ENCODE data around the gene PRF1. TPM values are rescaled to one million over a fixed set of nuclear protein-coding genes. Genes with fewer than 3 reads are reported as not detected.
"Not testable (repeated sequence)": the region's sequence is repeated elsewhere in the genome, so short reads cannot be mapped to it uniquely, and the experiment has no call there.

Gene PRF1
- total RNA-seq (1 to 10 TPM in 3 of 4 donors, under 1 TPM in 1; 0.81 to 2.9 (median 1.9) TPM), polyA plus RNA-seq (1.1 TPM)
- long read RNA-seq, donor 1, partial matches to known transcripts = 1 of 3 reads
- long read RNA-seq, donor 1, other reads (novel, unspliced or antisense) = 0 of 3 reads
- long read RNA-seq, donor 2 = 0 reads
- long read RNA-seq, donor 3, partial matches to known transcripts = 1 of 2 reads
- long read RNA-seq, donor 3, other reads (novel, unspliced or antisense) = 0 of 2 reads
- long read RNA-seq, donor 4, partial matches to known transcripts = 0 of 3 reads
- long read RNA-seq, donor 4, other reads (novel, unspliced or antisense) = 0 of 3 reads

DNA sequence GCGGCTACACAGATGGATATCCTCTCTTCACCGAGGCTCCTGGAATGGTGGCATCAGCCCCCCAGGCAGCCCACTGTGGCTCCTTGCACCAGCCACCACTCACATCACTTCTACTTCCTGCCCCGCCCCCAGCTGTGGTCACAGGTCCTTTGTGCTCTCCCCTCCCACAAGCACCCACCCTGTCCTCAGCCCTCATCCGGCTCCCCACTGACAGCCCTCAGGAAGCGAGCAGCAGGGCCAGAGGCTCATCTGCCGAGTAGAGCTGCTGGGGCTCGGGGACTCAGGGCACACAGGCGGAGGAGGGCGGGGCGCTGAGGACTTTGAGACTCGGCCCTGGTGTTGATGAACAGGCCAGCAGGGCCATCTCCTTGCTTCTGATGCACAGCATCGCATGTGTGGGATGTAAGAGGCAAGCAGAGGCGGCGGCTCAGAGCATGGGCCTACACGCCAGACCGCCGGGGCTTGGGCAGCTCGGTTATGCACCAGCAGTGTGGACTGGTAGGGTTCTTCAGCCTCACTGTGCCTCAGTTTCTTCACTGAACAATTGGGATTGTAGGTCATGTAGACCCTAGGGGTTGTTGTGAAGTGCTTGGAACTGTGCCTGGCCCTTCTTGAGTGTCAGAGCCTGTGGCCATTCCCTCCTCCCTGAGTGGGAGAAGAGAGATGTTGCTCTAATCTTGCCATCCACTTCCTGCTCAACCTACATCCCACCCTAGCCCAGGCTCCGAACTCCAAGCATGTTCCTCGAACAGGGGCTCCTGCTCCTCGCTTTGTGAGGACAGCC lies at the start of gene PRF1:
Gene PRF1, minus strand, starts transcription at position 77 of the 784 bp plus-strand sequence. CDS start 1,839 bp downstream, outside the sequence.
- ATAC-seq (peak; percentile 36 to 57), DNase-seq (peak in 2 of 3 donors; percentile 73 to 78)
- WGBS = 91% methylated on average over 21 of the region's 21 CpGs
- no peak within 1 kb of the TSS for H3K4me3 ChIP-seq (ENCODE audit: low read length)
- intact Hi-C loops (cut with DNase I) = loop anchor here in 1 of 4 donors (10.0 kb wide), 1 partner anchor 52 kb away; no protein-coding TSS in a partner anchor
- no peaks in the 10 kb centered on the region for H3K4me1 ChIP-seq (ENCODE audit: control insufficient read depth, insufficient read depth, low read length)
- H3K9me3 ChIP-seq (ENCODE audit: control insufficient read depth, low read length) = no peaks in the 10 kb centered on the region
- H3K27ac ChIP-seq (ENCODE audit: low read length) = no peak within 1 kb of the TSS
- H3K27me3 ChIP-seq (ENCODE audit: control insufficient read depth, insufficient read depth) = no peaks in the 10 kb centered on the region

DNA sequence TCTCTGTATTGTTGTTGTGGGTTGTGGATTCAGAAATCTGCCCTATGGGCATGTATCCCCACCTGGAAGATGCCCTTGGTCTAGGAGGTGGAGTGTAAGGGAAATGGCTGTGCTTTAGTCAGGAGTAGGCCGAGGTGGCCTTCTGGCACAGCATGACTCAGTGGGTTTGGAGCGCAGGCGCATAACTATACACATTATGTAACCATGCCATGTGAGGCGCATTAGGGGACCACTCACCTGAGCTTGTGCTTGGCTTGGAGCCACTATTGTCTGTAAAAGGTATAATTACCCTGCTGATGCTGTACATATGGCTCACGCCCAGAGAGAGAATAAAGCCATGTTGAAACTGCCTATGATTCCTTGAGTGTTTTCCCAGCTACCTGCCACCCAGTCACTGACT lies 49.1 kb upstream of the PRF1 start:
- ATAC-seq (no peak), DNase-seq (no peak)
- no peak overlapping the region for H3K27ac ChIP-seq (ENCODE audit: low read length)
- peaks cover 5% of the 10 kb centered on the region for H3K4me1 ChIP-seq (ENCODE audit: control insufficient read depth, insufficient read depth, low read length)
- H3K27me3 ChIP-seq (ENCODE audit: control insufficient read depth, insufficient read depth) = no peaks in the 10 kb centered on the region
- 98% methylated on average over 5 of the region's 5 CpGs for WGBS
- intact Hi-C loops (cut with DNase I) = loop anchor here in 1 of 4 donors (10.0 kb wide), 1 partner anchor 47 kb away; the partner anchor contains the start of gene PRF1
- no peak overlapping the region for H3K4me3 ChIP-seq (ENCODE audit: low read length)
- no peaks in the 10 kb centered on the region for H3K9me3 ChIP-seq (ENCODE audit: control insufficient read depth, low read length)

DNA sequence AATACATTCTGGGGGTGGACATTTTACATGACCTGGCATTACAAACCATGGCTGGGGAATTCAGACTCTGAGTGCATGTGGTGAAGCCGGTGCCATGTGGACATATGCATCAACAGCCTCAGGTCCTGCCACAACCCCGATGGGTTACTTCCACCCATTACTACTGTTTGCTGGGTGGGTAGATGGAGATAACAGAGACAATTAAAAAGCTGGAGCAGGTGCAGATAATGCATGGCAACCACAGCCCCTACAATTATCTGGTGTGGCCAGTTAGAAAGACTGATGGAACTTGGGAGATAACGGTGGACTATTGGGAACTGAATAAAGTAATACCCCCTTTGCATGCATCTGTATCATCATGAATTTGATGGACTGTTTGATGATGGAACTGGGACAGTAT lies 48.2 kb upstream of the PRF1 start:
- 97% methylated on average over 3 of the region's 3 CpGs for WGBS
- H3K4me1 ChIP-seq (ENCODE audit: control insufficient read depth, insufficient read depth, low read length) = peaks cover 5% of the 10 kb centered on the region
- H3K27me3 ChIP-seq (ENCODE audit: control insufficient read depth, insufficient read depth) = no peaks in the 10 kb centered on the region
- no peak overlapping the region for H3K4me3 ChIP-seq (ENCODE audit: low read length)
- intact Hi-C loops (cut with DNase I) = loop anchor here in 1 of 4 donors (10.0 kb wide), 1 partner anchor 46 kb away; the partner anchor contains the start of gene PRF1
- H3K9me3 ChIP-seq (ENCODE audit: control insufficient read depth, low read length) = no peaks in the 10 kb centered on the region
- H3K27ac ChIP-seq (ENCODE audit: low read length) = no peak overlapping the region
- ATAC-seq = no peak
- no peak for DNase-seq

DNA sequence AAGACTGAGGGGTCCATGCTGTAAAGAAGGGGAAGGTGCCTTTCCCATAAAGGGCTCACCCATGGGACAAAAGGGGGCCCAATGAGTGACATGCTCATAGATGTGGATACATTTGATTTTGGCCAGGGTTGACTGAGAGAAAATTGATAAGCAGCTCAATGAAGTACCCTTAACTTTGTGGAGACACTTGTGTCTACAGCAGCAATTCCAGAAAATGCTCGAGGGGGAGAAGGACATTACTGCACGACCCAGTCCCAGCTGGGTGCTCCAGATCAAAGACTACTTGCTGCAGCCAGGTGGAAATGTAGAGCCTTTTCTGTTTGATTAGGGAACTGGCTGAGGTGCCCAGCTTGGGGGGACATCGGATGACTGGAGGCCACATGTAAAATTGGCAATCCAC lies 47.6 kb upstream of the PRF1 start:
- intact Hi-C loops (cut with DNase I) = loop anchor here in 1 of 4 donors (10.0 kb wide), 1 partner anchor 45 kb away; the partner anchor contains the start of gene PRF1
- DNase-seq = no peak
- ATAC-seq = no peak
- Histone ChIP-seq H3K4me3 (ENCODE audit: low read length) (no peak overlapping the region), H3K9me3 (ENCODE audit: control insufficient read depth, low read length) (no peaks in the 10 kb centered on the region), H3K4me1 (ENCODE audit: control insufficient read depth, insufficient read depth, low read length) (peaks cover 5% of the 10 kb centered on the region), H3K27me3 (ENCODE audit: control insufficient read depth, insufficient read depth) (no peaks in the 10 kb centered on the region), H3K27ac (ENCODE audit: low read length) (no peak overlapping the region)
- 89% methylated on average over 3 of the region's 3 CpGs for WGBS

DNA sequence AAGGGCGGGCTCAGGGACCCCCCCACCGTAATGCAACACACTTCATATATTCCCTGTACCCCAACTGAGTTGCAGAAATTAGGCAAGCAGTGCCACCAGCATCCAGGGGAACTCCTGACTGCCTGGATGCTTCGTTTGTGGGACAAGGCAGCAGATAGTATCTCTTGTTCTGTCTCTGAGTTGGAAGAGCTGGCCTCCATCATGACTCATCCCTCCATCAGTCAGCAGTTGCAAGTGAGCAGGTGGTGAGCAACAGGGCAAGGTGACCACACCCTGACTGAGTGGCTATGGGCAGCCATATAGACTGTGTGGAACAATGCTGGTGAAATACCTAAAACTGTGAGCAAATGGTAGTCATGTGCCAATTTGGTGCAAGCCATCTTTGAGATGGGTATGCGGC lies 47.0 kb upstream of the PRF1 start:
- H3K27ac ChIP-seq (ENCODE audit: low read length) = no peak overlapping the region
- H3K27me3 ChIP-seq (ENCODE audit: control insufficient read depth, insufficient read depth) = no peaks in the 10 kb centered on the region
- H3K4me1 ChIP-seq (ENCODE audit: control insufficient read depth, insufficient read depth, low read length) = peaks cover 5% of the 10 kb centered on the region
- intact Hi-C loops (cut with DNase I) = no loop called here
- H3K9me3 ChIP-seq (ENCODE audit: control insufficient read depth, low read length) = no peaks in the 10 kb centered on the region
- 79% methylated on average over 4 of the region's 4 CpGs for WGBS
- no peak for ATAC-seq
- no peak for DNase-seq
- H3K4me3 ChIP-seq (ENCODE audit: low read length) = no peak overlapping the region

DNA sequence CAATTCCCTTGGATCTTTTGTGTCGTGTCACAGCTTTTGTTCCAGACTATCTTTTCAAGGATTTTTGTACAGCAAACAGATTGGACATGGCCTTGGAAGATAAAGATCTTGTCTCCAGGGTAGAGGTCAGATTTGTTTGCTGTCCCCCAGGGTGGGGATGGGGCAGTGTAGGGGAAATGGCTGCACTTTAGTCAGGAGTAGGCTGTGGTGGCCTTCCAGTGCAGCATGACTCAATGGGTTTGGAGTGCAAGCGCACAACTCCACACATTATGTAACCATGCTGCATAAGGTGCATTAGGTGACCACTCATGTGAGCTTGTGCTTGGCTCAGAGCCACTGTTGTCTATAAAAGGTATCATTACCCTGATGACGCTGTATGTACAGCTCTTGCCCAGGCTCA lies 45.9 kb upstream of the PRF1 start:
- WGBS = 98% methylated on average over 3 of the region's 3 CpGs
- no peak for ATAC-seq
- H3K4me1 ChIP-seq (ENCODE audit: control insufficient read depth, insufficient read depth, low read length) = peaks cover 5% of the 10 kb centered on the region

DNA sequence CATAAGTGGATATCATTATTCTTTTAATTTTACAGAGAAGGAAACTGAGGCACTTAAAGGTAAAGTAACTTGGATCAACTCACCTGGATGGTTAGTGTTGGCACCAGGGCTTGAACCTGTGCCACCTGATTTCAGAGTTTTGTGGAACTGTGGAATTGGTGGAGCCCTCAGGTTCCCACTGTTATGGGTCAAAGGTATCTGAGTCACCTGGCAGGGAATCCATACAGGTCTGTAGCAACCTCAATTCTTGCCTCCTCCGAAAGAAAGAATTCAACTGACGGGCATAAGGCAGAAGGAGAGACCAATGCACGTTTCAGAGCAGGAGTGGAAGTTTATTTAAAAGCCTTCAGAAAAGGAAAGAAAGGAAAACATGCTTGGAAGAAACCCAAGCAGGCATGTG lies 44.5 kb upstream of the PRF1 start:
- intact Hi-C loops (cut with DNase I) = no loop called here
- WGBS = 63% methylated on average over 3 of the region's 3 CpGs
- Histone ChIP-seq H3K4me3 (ENCODE audit: low read length) (no peak overlapping the region), H3K27me3 (ENCODE audit: control insufficient read depth, insufficient read depth) (no peaks in the 10 kb centered on the region), H3K27ac (ENCODE audit: low read length) (no peak overlapping the region), H3K4me1 (ENCODE audit: control insufficient read depth, insufficient read depth, low read length) (no peaks in the 10 kb centered on the region), H3K9me3 (ENCODE audit: control insufficient read depth, low read length) (no peaks in the 10 kb centered on the region)
- no peak for DNase-seq
- ATAC-seq = no peak

More for the DNA sequence above, 45.9 kb upstream of the PRF1 start:
- Histone ChIP-seq H3K9me3 (ENCODE audit: control insufficient read depth, low read length) (no peaks in the 10 kb centered on the region), H3K4me3 (ENCODE audit: low read length) (no peak overlapping the region), H3K27ac (ENCODE audit: low read length) (no peak overlapping the region), H3K27me3 (ENCODE audit: control insufficient read depth, insufficient read depth) (no peaks in the 10 kb centered on the region)
- intact Hi-C loops (cut with DNase I) = no loop called here
- no peak for DNase-seq

DNA sequence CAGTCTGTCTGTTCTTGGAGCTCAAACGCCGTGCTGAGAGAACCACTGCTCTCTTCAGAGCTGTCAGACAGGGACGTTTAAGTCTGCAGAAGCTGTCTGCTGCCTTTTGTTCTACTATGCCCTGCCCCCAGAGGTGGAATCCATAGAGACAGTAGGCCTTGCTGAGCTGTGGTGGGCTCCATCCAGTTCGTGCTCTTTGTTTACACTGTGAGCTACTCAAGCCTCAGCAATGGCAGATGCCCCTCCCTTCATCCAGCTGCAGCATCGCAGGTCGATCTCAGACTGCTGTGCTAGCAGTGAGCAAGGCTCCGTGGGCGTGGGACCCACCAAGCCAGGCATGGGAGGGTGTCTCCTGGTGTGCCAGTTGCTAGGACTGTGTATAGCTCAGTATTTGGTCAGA lies 42.4 kb upstream of the PRF1 start:
- H3K27me3 ChIP-seq (ENCODE audit: control insufficient read depth, insufficient read depth); DNase-seq; H3K9me3 ChIP-seq (ENCODE audit: control insufficient read depth, low read length); H3K4me1 ChIP-seq (ENCODE audit: control insufficient read depth, insufficient read depth, low read length); ATAC-seq; H3K27ac ChIP-seq (ENCODE audit: low read length); intact Hi-C loops (cut with DNase I); H3K4me3 ChIP-seq (ENCODE audit: low read length): not testable (repeated sequence)
- 70% methylated on average over 8 of the region's 8 CpGs for WGBS

DNA sequence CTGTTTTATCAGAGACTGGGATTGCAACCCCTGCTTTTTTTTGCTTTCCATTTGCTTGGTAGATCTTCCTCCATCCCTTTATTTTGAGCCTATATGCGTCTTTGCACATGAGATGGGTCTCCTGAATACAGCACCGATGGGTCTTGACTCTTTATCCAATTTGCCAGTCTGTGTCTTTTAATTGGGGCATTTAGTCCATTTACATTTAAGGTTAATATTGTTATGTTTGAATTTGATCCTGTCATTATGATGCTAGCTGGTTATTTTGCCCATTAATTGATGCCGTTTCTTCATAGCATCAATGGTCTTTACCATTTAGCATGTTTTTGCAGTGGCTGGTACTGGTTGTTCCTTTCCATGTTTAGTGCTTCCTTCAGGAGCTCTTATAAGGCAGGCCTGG lies 40.7 kb upstream of the PRF1 start:
- 94% methylated on average over 3 of the region's 3 CpGs for WGBS
- H3K4me1 ChIP-seq (ENCODE audit: control insufficient read depth, insufficient read depth, low read length); H3K4me3 ChIP-seq (ENCODE audit: low read length); DNase-seq; H3K9me3 ChIP-seq (ENCODE audit: control insufficient read depth, low read length); intact Hi-C loops (cut with DNase I); H3K27ac ChIP-seq (ENCODE audit: low read length); H3K27me3 ChIP-seq (ENCODE audit: control insufficient read depth, insufficient read depth); ATAC-seq: not testable (repeated sequence)

DNA sequence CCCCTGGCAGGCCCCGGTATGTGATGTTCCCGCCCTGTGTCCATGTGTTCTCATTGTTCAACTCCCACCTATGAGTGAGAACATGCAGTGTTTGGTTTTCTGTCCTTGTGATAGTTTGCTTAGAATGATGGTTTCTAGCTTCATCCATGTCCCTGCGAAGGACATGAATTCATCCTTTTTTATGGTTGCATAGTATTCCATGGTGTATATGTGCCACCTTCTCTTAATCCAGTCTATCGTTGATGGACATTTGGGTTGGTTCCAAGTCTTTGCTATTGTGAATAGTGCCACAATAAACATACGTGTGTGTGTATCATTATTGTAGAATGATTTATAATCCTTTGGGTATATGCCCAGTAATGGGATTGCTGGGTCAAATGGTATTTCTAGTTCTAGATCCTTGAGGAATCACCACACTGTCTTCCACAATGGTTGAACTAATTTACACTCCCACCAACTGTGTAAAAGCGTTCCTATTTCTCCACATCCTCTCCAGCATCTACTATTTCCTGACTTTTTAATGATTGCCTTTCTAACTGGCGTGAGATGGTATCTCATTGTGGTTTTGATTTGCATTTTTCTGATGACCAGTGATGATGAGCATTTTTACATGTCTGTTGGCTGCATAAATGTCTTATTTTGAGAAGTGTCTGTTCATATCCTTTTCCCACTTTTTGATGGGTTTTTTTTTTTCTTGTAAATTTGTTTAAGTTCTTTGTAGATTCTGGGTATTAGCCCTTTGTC lies 37.3 kb upstream of the PRF1 start:
- 83% methylated on average over 7 of the region's 7 CpGs for WGBS
- DNase-seq; H3K27me3 ChIP-seq (ENCODE audit: control insufficient read depth, insufficient read depth); intact Hi-C loops (cut with DNase I); ATAC-seq; H3K4me3 ChIP-seq (ENCODE audit: low read length); H3K27ac ChIP-seq (ENCODE audit: low read length); H3K4me1 ChIP-seq (ENCODE audit: control insufficient read depth, insufficient read depth, low read length); H3K9me3 ChIP-seq (ENCODE audit: control insufficient read depth, low read length): not testable (repeated sequence)
